HG03469 (cell line): ENCODE data around the gene LY6G6D.
A peak's percentile ranks its signal among the peaks of the same experiment; 100 is the strongest.

ENCODE experiments used
- ATAC-seq: cut with Tn5 transposase; IDR thresholded peaks from one replicate; pipeline ENCODE4 v1.9.1; 2021; ENCODE audit warnings: mild to moderate bottlenecking, moderate library complexity, moderate number of reproducible peaks; ENCODE audit not compliant: unreplicated experiment

The LY6G6D gene

DNA sequence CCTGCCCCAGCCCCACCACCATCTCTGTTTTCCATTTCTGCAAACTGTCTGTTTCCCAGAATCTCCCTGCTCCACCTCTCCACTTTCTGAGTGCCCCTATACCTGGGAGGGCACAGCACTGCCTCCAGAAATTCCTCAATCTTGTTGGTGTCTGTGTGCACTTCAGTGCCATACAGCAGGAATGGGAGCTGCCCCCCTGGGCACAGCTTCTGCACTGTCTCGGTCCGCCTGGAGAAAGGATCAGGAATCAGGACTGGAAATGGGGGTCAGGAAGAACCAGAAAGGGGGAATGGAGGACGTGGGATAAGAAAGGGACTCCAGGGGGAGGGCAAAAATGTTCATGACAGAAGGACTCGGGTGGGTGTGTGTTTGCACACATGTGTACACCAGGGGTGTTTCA lies 18.6 kb downstream of the LY6G6D start:
- ATAC-seq, result no peak

DNA sequence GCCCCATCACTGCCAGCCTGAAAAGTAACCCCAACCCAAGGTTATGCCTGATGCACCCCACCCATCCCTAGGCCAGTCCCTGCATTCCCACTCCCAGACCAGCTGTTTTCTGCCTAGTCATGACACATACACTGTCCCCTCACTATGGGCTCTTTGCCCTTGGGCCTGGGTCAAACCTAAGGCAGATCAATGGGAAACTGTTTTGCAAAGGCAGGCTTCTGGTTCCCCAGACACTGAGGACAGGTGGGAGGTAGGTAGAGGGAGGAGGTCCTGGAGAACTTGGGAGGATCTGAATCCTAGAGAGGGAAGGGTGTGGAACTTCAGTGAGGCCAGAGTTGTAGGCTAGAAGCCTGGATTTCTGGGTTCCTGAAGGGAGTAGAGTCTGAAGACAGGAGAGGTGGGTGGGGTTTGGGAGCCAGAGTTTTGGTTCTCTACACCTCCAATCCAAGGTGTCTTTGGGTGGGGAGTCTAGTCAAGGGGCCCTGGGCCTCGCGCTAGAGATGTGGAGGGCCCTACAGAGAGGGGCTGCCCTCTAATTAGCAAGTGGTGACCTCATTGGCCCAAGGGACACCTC lies 19.2 kb downstream of the LY6G6D start:
- ATAC-seq, result no peak

DNA sequence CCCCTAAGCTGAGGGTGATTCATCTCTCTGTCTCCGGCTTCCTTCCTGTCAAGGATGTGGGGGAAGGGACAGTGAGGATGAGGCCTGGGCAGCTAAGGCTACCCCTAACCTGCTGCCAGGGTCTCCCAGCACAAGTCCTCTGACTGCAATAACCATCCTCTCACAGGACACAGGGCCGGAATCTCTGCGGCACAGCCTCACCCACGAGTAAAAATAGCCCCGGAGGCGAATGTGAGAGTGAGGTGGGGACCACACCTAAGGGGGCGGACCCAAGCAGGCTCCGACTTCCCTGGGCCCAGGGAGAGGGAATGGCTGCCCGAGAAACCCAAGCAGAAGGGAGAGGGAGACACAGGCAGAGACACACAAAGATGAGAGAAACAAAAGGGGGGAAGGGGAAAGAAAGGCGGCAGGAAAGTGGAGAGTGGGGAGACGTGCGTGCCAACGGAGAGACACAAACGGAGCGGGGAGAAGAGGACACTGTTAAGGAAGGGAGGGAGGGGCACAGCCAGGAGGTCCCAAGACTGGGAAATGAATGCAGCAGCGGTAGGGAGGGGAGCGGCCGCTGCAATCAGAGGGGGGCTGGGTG lies 19.8 kb downstream of the LY6G6D start:
- ATAC-seq, result no peak

DNA sequence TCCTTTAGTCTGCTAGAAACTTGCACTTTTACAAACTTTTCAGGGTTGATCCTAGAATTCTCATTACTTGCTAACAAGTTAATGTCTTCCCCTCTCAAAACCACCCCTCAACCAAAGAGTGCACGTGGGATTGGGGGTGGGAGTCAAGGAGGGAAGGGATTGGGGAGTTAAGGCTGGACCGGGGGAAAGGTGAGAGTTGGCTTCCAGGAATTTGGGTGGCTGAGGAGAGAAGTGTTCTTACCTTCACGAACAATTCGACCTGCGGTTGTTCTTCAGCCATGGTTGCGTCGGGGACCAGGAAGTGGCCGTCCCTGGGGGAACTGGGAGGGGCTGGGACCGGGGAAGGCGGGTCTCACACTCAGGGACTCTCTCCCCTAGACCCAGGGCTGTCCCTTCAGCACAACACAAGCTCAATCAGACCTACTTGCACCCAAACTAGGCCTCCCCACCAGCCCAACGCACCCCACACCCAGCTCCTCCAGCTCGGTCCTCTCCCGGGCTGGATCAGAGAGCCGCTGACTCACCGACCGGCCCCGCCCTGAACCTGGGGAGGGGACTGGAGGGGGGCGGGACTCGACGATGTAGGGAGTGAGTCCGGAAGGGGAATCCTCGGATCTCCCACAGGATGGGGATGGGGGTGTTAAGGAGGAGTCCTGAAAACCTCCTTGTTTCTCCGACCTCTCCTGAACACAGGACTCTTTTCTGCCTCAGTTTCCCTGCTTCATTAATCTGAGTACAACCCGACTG lies 21.0 kb downstream of the LY6G6D start, which contains the start of gene CLIC1:
Gene CLIC1, minus strand, starts transcription at position 510 of the 747 bp plus-strand sequence. Its CDS starts 230 bp downstream, at position 280.
- ATAC-seq, result no peak

DNA sequence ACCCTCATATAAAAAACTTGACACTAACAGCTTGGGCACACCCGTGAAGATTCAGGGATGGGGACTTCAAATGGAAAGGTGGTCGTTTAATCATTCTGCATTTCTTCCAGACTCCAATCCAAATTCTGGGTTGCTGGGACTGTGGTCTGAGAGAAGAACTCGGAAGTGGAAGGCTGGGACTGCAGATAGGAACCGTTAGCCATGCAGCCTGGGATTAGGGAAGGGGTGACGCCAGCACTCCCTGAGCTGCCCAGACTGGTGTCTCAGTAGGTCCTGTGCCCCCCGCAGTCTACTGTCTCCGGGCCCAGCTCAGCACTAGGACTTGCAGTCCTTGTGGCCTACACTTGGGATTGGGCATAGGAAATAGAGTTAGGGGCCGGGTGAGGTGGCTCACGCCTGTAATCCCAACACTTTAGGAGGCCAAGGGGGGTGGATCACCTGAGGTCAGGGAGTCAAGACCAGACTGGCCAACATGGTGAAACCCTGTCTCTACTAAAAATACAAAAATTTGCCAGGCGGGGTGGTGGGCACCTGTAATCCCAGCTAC lies 21.7 kb downstream of the LY6G6D start:
- ATAC-seq, result no peak

DNA sequence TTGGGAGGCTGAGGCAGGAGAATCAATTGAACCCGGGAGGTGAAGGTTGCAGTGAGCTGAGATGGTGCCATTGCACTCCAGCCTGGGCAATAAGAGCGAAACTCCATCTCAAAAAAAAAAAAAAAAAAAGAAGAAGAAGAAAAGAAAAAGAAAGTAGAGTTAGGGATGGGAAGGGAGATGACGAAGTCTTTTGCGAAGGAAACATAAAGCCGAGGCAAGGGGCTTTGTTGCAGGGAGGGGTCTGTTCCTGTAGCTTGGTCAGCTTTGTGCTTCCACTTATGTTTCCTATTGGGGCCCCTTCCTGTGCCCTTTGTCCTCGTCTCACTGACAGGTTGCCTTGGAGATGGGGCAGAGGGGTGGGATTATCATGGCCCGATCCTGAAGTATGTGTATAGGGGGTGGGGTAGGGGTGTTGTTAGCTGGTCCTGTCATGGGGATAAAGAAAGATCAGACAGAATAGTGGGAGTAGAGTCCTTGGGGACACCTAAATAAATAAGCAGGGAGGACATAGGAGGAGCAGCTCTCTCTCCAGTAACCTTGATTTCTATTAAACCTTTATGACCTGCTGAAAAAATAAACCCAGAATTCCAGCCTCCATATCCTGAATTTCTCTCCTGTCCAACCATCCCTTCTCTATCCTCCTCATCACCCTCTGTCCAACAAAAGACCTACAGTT lies 22.3 kb downstream of the LY6G6D start:
- no peak for ATAC-seq

DNA sequence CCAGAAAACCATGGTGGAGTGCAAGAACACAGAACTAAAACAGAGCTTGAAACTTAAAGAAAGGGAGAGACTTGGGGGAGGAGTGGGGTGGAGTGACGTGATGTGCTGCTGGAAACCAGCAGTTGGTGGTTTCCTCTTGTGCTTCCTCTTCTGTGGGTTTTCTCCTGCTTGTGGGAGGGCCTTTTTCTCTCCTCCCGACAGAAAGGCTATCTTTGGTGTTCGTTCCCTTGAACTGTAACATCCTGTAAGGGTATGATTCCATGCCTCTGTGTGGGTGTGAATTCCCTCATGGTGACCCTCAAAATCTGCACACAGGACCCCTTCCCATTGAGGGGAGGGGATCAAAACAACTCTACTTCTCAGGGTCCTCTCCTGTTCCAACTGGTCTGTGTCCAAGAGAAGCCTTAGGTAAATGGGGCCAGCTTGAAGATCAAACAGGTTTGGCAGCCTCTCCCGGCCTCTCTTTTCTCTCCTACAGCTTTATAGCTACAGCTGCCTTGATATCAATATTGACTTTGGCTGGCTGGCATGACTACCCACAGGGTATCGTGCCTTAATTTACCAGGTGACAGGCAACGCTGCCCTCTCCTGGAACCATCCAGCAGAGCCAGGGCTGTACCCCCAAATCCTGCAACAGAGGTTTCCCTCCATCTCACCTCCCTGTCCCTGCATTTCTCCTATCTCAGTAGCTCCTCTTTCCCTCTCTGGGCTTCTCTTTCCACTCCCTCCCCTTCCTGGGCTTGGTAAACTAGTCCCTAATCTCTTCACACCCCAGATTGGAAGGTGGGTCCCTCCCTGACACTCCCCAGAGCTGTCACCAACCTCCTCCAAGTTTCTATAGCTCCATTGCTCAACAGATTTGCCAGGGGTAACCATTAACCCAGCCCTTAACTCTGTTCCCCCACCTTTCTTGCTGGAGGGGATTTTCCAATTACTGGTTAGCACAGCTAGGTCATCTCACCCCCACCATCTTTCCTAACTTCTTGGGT lies 23.1 kb downstream of the LY6G6D start:
- no peak for ATAC-seq

DNA sequence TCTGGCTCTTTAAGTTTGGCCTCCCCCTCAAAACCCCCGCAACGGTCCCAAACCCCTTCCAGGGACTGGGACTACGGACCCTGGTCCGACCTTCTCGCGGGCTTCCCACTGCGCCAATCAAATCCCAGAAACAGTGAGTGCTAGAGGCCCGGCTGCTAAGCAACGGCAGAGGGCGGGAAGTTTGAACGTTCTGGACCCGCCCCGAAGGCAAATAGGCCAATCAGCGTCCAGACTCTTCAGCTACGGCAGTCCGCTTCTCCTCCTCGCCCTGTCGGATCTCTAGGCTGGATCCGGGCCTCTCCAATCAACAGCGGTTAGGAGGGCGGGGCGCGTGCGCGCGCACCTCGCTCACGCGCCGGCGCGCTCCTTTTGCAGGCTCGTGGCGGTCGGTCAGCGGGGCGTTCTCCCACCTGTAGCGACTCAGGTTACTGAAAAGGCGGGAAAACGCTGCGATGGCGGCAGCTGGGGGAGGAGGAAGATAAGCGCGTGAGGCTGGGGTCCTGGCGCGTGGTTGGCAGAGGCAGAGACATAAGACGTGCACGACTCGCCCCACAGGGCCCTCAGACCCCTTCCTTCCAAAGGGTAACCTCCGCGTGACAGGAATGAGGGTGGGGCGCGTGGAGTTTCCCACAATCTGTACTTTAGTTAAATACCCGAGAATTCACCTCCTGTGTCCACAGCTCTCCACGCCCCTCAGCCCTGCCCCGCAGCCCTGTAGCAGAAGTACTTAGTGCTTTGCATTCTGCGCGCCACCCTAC lies 24.7 kb downstream of the LY6G6D start, which contains the start of gene MSH5:
Gene MSH5, plus strand, starts transcription at position 367 of the 758 bp plus-strand sequence. CDS start 462 bp downstream, outside the sequence.
- ATAC-seq, result peak; percentile 57

DNA sequence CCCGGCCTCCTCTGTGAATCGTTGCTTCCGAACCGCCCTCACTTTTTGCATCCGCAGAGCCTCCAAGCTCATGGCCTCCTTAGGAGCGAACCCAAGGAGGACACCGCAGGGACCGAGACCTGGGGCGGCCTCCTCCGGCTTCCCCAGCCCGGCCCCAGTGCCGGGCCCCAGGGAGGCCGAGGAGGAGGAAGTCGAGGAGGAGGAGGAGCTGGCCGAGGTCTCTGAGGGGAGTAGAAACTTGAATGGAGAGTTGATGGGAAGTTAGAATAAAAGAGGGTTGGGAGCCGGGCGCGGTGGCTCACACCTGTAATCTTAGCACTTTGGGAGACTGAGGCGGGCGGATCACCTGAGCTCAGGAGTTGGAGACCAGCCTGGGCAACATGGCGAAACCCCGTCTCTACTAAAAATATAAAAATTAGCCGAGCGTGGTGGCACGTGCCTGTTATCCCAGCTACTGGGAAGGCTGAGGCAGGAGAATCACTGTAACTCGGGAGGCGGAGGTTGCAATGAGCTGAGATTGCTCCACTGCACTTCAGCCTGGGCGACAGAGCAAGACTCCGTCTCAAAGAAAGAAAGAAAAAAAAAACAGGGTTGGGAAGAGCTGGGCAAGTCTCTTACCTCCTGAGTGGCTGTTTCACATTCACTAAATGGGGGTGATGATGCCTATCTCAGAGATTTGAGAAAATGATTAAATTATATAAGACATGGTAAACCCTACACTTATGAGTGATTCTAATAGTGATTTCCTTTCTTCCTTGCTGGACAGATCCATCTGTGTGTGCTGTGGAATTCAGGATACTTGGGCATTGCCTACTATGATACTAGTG lies 25.5 kb downstream of the LY6G6D start:
- ATAC-seq, result no peak

DNA sequence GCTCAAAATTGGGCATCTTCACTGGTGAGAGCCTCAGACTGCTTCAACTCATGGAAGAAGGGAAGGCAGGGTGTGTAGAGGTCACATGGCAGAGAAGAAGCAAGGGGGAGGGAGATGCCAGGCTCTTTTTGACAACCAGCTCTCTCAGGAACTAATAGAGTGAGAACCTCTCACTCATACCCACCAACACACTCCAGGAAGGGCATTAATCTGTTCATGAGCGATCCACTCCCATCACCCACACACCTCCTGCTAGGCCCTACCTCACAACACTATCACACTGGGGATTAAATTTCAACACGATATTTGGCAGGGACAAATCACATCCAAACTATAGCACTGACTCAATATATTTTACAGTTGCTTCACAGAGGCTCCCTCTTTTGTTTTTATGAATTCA lies 26.7 kb downstream of the LY6G6D start:
- no peak for ATAC-seq

DNA sequence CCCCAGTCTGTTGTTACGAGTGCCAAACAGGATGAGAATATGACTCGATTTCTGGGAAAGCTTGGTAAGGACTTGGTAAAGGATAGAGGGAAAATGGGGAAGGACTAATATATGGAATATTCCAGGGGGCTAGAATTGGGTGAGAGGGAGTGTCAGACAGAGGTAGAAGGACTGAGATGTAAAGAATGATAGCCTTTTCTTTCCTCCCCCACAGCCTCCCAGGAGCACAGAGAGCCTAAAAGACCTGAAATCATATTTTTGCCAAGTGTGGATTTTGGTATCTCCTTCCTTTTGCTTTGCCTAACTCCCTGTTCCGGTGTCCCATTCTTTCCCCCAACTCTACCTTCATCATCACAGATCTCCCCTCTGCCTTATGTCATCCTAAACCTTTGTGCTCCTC lies 27.7 kb downstream of the LY6G6D start:
- no peak for ATAC-seq

DNA sequence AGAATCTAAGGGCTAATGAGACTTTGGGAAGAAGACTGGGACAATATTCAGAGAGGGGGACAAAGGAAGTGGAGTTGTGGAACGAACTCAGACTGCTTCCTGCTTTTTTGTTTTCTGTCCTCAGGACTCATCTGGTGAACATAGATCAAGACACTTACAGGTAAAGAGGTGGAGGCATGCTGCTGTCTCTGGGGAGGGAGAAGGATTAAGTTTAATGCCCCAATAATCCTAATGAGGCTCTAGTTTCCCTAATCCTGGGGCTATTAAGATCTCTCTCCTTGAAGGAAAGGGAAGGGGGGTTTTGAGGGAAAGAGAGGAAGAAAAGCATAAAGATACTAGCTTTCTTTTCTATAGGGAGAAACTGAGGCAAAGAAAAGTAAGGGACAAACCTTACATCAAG lies 29.3 kb downstream of the LY6G6D start:
- ATAC-seq, result no peak

DNA sequence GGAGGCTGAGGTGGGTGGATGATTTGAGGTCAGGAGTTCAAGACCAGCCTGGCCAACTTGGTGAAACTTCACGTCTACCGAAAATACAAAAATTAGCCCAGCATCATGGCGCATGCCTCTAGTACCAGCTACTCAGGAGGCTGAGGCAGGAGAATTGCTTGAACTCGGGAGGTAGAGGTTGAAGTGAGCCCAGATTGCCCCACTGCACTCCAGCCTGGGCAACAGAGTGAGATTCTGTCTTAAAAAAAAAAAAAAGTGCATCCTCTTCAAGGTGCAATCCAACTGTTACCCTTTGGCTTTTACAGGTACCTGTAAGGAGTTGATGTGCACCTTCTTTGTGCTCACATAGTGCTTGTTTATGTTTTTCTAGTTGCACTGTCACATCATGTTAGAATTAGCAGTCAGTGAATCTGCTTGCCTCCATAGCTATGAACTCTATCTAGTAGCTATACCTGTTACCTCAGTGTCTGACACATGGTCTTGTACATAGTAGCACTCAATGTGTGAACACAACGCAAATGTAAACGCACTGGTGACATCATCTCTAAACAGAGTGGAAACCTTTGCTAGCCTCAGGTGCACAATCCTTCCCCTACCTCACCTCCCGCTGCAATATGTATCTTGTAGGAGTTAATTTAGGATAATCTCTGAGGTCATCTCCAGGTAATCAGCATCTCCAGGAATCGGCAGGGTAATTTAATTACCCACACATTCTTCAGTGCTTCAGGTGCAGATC lies 34.3 kb downstream of the LY6G6D start:
- ATAC-seq, result no peak

DNA sequence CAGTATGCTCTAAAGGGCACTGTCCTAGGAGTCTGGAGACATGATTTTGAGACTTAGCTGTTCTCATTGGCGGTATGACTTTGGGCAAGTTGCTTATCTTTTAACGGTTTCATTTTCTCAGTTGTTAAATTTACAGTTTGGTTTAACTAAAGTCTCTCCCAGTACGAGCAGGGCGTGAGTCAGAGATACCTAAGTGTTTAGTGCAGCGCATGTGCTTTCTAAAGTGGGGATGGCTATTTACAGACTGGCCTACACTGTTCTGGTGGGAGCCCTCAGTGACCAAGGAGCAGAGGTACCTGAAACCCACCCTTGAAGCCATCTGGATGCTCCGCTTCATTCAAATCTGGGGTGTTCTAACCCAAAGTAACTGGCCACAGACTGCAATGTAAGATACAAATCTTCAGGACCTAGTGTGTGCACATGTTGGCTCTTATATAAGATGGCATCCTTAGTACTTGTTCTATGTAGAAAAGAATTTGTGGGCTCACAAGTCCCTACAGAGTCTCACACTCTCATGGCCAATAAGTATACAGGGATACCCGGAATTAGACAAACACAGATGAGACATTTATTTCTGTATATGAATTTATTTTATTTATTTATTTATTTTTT lies 35.4 kb downstream of the LY6G6D start:
- no peak for ATAC-seq

DNA sequence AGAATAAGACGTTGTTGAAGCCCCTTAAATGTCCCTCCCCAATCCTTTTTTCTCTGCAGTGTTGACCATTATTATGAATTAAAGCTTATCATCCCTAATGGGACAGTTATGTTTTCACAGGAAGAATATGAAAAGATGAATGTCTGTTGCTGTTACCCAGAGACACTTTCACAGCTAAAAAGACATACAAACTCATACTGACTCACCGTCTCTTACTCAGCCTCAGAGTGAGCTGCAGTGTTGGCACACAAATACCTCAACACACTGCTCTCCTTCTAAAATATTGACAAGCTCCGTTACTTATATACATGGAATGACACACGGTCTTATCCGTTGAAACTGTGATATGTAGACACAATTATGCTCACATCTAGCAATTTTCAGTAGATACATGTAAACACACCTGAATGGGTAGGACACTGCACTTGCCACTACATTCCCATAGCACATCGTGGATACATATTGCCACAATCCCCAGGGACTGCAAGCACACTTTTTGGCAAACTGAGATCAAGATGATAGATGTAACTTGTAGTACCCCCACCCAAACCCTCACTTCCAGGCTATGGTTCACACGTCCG lies 37.7 kb downstream of the LY6G6D start:
- no peak for ATAC-seq

DNA sequence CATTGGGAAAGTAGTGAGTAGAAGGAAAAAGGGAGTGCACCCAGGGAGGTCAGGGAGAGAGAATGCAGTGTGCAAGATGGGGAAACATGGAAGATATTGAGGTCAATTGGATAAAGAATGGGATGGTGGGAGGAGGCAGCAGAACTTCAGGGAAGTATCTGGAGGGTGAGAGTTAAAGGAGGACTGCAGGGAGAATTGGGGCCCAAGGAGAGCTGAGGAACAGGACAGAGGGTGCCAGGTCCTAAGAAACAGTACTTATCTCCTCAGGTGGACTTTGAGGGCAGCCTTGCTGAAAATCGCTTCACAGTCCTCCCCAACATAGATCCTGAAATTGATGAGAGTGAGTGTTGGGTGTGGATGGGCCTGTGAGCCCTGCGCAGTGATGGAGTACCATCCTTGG lies 43.1 kb downstream of the LY6G6D start:
- ATAC-seq, result no peak

DNA sequence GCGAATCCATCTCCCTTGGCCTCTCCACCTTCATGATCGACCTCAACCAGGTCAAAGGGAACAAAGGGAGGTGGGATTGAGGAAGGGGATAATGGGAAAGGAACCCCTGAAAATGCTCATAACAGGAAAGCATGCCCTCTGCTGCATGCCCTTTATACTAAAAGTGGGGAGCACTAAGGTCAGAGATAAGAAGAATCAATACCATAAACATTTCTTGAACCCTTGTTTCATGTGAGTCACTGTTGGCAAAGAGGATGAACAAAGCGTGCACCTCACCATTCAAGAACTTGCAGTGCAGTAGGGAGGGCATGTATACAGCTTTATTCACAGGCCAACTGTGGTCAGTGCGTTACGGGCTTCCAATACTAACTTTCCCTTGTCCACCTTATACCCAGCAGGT lies 45.6 kb downstream of the LY6G6D start:
- no peak for ATAC-seq
